Activated effector memory CD4-positive, alpha-beta T cell treated with Interleukin-2 at 50 U/mL for 16 hours (primary cell): ENCODE results near the gene SLC9A4.

ENCODE experiments used
- DNase-seq: peaks from one replicate; pipeline ENCODE4 v3.0.0-alpha.2; 2020

The SLC9A4 gene

DNA sequence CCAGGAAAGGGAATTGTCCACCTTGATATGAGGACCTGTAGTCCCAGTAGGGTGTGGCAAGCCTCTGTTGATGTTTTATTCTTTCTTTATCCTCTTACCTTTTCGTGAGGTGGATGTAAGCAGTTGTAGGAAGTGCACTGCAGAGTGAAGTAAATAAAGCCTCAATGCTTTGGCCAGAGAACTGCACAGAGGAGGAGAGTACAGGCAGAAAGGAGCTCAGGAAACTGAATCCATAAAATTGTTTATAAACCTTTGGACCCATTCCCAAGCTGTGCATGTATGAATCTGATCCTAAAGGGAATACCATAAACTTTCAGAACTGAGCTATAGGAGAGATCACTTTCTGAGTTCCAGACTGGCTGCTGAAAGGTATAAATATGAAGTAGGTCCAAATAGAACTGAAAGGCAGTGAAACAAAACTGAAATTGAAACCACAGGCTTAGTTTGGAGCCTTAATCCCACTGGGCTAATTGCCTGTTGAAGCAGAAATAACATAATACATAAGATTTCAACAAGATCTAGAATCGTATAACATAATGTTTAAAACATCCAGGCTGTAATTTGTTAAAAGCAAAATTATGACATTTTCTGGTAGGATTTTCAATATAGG is 17.9 kb upstream of the SLC9A4 start:
- DNase-seq = no peak

DNA sequence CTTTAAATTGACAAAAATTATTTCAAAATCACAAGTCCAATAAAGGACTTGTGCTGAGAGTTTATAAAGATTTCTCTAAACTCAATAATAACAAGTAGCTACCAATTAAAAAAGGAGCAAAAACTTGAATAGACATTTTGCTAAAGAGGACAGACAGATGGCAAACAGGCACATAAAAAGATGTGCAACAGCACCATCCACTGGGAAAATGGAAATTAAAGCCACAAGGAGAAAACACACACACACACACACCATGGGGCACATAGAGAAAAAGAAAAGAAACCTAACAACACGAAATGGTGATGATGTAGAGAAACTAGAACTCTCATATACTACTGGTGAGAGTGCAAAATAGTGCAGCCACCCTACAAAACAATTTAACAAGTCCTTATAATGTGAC is 12.6 kb upstream of the SLC9A4 start:
- DNase-seq = no peak

DNA sequence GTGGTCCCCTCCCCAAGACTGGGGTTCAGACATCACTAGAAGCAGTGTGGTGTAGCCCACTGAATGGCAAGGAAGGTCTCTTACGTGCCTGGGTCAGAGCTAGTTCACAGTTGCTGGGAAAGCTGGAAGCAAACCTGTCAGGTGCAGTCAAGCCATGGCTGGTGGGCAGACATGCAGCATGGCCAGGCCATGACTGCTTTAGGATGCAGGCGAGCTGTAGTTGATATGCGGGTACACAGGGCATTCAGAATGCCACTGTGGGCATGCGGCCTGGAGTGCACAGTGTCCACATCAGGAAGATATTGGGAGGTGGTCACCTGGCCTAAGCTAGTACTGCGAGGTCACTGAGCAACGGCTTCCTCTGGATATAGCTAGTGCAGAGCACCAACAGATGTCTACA is 11.8 kb upstream of the SLC9A4 start:
- DNase-seq = no peak

DNA sequence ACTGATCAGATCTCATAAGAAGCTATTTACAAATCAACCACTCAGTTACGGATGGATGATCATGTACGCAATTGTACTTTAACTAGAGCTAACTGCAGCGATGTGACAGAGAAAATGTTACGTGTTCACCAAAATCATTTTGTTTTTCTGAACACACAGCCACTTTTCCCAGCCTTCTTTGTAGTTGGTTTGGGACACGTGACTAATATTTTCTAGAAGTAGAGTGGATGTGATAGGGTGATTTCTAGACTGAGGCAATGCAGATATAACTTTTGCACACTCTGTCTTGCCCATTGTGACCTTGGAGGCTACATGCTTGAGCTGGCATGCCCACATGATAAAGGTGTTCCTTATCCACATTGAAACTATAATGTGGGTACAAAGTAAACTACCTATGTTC is 9.9 kb upstream of the SLC9A4 start:
- no peak for DNase-seq

DNA sequence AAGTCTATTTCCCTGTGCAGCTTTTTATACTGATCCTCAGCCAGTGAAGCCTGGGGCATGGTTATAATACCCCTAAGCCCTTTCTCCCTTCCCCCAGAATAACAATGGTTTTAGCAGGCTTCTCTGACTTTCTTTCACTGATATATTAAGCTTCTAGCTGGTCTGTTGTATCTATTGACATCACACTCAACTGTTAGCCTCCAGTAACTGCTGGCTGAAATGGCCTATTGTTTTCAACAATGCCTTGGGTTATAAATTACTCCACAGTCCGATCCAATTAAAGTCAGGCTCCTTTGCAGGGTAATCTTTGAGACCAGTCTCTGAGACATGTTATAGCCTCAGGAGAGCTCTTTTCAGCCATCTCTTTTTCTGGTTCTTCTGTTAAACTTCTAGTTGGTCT is 2.9 kb upstream of the SLC9A4 start:
- no peak for DNase-seq

DNA sequence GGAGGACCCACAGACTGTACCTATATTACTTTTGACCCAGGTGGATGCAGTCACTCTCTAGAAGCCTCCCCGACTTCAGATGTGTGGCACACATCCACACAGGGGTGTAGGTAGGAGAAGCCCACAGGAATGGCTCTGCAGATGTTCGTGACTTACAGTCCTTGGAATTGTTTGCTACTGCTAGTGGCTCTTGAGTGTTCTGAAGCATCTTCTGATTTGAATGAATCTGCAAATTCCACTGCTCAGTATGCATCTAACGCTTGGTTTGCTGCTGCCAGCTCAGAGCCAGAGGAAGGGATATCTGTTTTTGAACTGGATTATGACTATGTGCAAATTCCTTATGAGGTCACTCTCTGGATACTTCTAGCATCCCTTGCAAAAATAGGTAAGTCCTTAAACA is 605 bp downstream of the SLC9A4 start:
- no peak for DNase-seq

DNA sequence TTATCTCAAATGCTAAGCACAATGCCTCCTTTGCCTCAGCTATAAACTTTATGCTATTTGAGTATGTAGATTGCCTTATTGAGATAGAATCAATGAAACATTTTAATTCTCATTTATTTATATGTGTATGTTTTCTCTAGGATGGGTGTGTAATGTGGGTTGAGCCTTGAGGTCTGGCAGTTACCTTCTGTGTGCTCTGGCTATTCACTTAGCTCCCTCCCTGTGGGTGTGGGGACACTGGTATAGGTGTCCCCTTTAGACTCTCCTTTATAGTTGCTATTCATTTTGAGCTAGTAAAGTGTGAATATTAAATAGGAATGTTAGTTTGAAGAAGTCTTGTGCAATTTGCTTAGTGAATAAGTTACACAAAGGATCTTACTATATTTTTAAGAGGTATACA is 1.8 kb downstream of the SLC9A4 start:
- DNase-seq = no peak

DNA sequence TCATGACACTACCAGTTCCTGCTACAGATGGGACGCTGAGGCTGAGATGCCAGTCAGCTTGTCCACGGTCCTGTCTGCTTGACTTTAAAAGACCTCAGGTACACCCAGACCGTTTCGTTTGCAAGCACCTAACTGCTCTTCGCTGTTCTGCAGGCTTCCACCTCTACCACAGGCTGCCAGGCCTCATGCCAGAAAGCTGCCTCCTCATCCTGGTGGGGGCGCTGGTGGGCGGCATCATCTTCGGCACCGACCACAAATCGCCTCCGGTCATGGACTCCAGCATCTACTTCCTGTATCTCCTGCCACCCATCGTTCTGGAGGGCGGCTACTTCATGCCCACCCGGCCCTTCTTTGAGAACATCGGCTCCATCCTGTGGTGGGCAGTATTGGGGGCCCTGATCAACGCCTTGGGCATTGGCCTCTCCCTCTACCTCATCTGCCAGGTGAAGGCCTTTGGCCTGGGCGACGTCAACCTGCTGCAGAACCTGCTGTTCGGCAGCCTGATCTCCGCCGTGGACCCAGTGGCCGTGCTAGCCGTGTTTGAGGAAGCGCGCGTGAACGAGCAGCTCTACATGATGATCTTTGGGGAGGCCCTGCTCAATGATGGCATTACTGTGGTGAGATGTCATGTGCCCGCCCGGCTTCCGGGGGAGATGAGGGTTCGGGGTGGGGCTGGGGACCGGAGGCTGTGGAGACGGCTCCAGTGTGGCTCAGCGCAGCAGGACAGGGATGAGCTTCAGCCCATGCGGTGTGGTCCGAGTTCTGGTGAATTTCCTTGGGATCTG is 5.9 kb downstream of the SLC9A4 start:
- DNase-seq = no peak

DNA sequence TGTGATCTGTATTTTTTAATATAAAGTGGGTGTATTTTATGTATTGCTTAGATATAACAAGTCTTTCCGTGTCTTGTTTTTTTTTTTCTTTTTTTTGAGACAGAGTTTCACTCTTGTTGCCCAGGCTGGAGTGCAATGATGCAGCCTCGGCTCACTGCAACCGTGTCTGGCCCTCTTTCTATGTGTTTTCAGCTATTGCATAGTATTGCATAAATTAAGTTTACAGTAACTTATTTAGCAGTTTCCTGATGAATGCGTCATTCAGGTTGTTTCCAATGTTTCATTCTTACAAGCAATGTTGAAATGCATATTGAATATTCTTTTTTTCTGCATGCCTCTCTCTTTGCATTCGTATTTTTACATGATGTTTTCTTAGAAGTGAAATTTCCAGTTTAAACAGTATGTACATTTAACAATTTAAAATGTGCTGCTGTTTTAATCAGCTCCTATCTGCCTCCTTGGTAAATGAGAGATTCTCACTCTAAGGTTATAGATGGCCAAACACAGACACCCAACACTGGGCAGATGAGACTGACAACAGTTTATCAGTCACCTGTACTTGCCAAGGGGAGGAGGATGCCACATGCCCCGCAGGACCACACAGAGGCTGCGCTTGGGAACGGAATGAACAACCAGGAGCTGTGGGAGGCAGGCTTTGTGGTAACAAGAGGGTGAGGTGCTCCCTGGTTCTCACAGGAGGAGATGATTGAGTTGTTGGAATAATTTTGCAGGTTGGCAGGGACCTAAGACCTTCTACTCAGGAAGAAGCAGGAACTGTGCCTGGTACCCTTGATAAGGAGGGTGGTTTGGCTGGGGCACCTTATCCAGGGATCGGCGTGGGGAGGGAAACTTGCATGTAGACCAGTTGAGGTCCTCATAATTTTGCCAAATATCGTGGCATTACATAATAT is 7.5 kb downstream of the SLC9A4 start:
- no peak for DNase-seq

DNA sequence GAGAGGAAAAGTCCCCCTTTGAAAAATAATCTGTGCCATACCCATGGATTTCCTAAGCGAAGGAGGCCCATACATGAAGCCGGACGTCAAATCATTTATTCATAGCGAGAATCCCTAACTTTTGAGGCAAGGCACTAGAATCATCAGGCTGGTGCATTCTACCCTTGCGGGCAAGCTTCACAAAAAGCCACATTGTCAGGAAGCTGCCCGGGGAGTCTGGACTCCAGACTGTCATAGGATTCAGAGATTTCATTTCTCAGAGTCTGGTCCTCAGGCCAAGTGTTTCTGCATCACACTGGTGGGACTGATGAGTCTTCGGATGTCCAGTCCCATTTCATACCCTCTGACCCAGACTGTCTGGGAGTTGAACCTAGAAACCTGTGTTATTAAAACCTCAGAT is 8.9 kb downstream of the SLC9A4 start:
- no peak for DNase-seq

DNA sequence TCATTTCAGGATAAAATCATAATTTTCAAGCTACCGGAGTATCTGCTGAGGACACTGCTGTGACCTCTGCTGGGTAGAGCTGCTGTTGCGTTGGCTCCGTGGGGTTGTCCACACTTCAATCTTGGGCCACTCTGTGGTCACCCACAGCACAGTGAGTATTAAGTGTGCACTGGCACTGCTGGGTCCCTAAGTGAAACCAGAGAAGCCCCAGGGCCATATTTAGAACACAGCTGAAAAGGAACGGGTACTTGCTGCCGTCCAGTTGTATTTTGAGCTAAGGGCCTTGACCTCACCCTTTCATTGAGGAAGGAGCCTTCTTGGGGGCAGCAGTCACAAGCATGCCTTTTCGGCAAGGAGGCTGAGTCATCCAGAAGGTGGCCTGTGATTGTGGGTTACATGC is 10.1 kb downstream of the SLC9A4 start:
- DNase-seq = no peak

DNA sequence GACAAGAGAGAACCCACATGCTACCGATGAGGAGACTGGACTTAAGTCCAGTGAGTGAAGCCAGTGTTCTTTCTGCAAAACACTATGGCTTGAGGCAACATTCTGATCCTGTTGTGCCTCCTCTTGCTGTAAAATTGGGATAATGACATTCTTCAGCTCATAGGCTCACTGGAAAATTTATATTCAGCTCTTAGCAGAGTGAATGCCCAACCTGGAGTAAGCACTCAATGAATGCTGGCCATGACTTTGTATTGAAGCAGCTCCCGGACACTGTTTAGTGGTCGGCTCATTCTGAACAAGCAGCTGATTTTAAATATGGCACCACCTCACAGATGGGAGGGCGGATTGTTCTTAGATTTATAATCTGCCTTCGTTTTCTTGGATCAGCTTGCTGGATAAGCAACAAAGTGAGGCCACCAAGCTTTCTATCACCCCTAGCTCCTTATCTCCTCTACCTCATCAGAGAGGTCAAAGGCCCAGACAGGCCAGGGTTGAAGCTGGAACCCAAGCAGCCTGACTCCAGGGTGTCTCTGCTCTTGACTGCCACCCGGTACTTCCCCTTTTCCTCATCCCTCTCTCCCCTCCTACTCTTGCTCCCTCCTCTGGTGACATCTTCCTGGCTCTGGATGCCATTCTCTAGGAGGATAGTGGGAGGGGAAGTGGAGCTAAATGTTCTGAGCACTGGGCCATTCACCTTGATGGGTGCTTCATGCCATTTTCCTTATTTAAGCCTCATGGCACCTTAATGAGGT is 11.5 kb downstream of the SLC9A4 start:
- DNase-seq = no peak

DNA sequence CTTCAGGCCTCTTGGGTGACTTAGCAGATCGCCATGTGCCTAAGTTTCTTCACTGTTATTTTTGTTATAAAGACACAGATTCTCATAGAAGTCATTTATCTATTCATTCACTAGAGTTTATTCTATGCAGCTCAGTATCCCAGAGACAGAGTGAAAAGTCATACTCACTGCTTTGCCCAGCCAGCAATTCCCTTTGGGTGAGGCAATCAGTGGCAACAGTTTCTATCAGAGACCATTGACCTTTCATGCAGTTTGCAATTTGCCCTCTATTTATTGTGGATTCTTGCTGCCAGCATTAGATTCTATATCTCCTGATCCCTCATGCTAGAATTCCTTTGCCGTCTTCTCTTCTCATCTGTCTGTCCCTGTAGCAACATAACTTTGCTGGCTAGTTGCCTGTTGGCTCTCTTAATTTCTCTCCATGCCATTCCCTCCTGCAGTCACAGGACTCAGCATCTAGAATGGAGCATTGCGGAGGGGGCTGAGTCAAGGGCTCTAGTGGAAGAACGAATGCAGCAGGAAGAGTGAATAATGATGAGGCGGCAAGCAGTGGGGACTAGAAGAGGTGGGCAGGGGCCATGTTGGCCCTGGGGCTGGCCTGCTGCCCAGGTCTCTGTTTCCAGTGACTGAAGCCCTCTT is 12.2 kb downstream of the SLC9A4 start:
- no peak for DNase-seq

DNA sequence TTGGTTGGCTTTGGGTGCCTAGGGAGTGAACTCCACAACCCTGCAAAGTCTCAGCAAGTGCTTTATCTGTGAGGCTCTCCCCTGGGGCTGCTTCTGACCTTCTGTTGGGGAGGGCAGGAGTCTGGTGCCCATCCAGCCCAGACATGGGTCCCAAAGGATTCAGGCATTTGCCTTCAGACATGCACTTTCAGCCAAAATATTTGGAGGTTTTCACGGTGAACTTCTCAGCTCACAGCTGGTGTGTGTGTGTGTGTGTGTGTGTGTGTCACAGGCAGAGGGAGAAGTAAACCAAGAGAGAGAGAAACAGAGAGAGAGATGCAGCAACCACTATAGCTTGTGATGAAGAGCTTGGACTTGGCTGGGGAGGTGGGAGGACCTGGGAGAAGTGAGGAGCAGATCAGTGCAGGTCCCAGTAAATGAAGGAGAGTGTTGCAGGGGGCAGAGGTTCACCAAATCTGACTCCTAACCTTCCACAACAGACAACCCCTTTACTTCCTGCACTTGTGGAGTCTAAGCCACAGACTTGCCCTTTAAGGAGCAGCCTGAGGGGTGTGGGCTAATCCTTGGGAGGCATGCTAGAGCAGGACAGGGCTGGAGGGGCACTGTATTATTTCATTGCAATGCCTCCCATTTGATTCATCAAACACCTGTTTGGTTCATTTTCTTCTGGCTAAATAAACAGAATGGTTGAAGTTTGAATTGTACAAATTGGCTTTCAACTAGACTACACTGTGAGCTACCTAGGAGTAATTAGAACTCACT is 14.1 kb downstream of the SLC9A4 start:
- DNase-seq = no peak

DNA sequence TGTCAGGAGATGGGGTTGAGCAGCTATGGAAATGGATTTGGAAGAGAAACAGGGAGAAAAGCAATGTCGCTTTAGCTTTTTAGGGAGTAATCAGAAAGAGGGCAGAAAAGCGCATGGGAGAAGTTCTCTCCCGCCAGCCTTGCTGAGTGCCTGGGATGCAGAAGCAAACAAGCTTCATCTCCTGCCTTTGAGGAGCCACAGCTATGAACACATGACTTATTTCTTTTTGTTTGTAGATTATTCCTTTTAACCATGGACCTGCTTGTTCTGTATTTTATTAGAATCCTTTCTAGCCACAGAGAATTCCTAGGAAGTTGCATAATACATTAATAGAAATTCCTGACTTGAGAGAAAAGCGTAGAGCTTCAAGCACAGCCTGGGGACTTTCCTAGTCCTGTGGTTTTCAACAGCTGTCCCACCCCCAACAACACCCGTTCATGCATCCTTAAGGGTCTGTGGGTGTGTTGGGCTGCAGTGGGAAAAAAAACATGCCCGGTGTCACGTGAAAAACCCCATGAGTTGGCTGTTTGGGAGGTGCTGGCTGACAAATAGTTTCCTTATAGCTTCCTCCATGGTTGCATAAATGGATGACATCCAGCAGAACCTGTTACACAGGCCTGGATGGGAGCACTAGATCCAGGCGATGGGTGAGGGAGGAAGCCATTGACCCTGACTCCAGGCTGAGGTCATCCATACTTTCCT is 14.9 kb downstream of the SLC9A4 start:
- DNase-seq = no peak

DNA sequence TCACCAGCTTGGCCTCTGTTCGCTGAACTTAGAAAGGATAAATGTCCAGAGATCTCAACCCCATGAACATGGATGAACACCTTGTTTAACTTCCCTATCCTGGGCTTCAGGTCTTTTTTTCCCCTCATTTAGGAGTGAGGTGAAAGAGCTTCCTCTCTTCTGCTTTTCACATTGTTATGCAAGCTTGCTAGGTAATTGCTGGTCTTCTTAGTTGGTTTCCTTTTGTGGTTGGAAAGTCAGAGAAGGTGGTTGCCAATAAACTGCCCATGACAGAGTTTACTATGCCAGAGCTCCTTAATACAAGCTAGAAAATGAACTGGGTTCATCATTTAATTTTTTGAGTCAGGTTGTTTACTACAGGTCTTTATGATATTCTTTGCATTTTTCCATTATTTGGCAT is 16.6 kb downstream of the SLC9A4 start:
- no peak for DNase-seq

DNA sequence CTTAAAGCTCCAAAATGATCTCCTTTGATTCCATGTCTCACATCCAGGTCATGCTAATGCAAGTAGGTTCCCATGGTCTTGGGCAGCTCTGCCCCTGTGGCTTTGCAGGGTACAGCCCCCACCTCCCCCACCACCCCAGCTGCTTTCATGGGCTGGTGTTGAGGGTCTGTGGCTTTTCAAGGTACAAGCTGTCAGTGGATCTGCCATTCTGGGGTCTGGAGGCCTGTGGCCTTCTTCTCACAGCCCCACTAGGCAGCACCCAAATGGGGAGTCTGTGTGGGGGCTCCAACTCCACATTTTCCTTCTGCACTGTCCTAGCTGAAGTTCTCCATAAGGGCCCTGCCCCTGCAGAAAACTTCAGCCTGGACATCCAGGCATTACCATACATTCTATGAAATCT is 19.0 kb downstream of the SLC9A4 start:
- no peak for DNase-seq

DNA sequence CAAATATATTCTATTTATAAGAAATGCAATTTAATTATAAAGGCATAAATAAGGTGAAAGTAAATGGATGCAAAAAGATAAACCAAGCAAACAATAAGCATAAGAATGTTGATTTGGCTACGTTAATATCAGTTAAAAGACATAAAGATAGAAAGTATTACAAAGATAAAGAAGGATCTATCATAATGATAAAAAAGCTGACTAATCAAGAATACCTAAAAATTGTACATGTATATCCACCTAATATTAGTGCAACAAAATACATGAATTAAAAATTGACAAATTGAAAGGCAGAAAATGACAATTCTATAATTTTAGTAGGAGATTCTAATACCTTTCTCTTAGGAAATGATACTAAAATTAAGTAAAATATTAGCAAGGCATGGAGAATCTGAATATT is 21.5 kb downstream of the SLC9A4 start:
- no peak for DNase-seq

DNA sequence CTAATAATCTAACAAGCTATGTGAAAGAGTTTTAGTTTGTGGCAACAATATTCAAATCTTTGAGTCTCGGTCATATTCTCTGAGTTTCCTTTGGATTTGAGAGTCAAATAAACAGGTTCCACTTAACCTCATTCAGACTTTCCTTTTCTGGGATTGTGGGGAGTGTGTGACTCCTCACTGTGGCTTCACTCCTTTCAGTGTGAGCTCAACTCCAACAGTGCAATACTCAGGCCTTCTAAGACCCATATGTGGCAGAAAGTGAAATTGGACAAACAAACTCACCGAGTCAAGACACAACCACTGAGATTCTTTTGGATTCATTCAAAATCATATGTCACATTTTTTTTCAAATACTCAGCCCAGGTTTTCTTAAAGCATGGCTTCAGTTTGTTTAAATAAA is 25.4 kb downstream of the SLC9A4 start:
- no peak for DNase-seq

DNA sequence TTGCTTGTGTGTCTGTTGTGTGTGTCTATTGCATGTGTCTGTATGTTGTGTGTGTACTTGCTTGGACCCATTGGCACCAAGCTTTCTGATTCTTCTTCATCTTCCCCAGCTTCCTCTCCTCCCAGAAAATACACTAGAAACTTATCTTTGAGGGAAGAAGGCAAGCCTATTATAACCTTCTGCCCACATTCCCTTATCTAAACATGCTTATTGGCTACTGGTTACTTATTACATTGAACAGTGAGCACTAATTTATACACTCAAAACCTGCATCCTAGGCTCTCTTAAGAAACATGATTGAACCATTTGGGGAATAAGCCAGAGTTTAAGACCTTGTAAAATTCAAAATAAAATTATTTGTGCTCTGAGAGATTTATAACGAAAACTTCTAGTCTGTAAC is 26.5 kb downstream of the SLC9A4 start:
- no peak for DNase-seq

DNA sequence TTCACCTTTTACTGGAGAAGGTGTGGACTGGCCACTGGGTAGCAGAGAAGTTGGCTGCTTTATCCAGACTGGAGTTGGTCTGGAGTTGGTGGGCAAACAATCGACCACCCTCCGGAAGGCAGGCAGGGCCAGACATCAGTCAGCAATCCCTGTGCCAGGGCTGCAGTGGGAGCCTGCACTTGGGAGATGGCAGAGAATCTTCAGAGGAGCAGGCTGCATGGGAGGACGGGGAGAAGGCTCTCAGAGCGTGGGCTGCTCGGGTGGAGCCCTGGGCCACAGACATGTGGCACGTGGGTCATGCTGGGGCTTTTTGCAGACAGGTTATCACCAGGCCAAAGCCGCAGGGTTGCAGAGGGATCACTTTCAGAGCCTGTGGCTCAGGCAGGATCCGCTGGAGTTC is 29.6 kb downstream of the SLC9A4 start:
- DNase-seq = no peak
